ENCODE measurements around the gene ZBTB7C.

- TF ChIP-seq REST (IDR thresholded peaks at IDR 0.05), result no peak
- TF ChIP-seq CTCF (IDR thresholded peaks at IDR 0.05; ENCODE audit: low read depth, low read length, missing input control), result no peak
Measured at GRCh38 chr18:47990981-47991380, 418.2 kb downstream of the ZBTB7C start.

Data from liver (tissue), 2 donors.